Testis (tissue), 3 donors: ENCODE results near the gene SIN3B. TPM values are rescaled to one million over a fixed set of nuclear protein-coding genes. Genes with fewer than 3 reads are reported as not detected.
"Not testable (repeated sequence)": the region's sequence is repeated elsewhere in the genome, so short reads cannot be mapped to it uniquely, and the experiment has no call there.

Experiments
- DNase-seq: peaks from one replicate; pipeline ENCODE4 v3.0.0-alpha.2; 2019
- H3K27ac ChIP-seq, 2 donors: fragments of 200-600 bp; sonication (generic); one replicate each; pipeline ENCODE4 v1.5.1; 2019
- H3K27me3 ChIP-seq: fragments of 200-600 bp; sonication (generic); one replicate; pipeline ENCODE4 v1.5.1; 2019
- H3K36me3 ChIP-seq: fragments of 200-600 bp; sonication (generic); one replicate; pipeline ENCODE4 v1.5.1; 2017; ENCODE audit warnings: low read depth; ENCODE audit errors: missing control alignments
- H3K4me1 ChIP-seq: fragments of 200-600 bp; sonication (generic); one replicate; pipeline ENCODE4 v1.5.1; 2019
- H3K4me3 ChIP-seq, 2 donors: fragments of 200-600 bp; sonication (generic); one replicate each; pipeline ENCODE4 v1.5.1; 2017 to 2019
- H3K9me3 ChIP-seq: fragments of 200-600 bp; sonication (generic); one replicate; pipeline ENCODE4 v1.5.1; 2017
- CTCF ChIP-seq, 3 experiments: fragments of 450-650 bp in 2 of 3; fragments of 200-600 bp in 1 of 3; sonication (generic) in 1 of 3; IDR thresholded peaks; one replicate each; pipeline ENCODE4 v1.5.1; 2016 to 2019; ENCODE audit warnings: antibody characterized with exemption in 3 of 3, mild to moderate bottlenecking in 2 of 3, moderate library complexity in 1 of 3
- POLR2A ChIP-seq: fragments of 450-650 bp; IDR thresholded peaks from one replicate; pipeline ENCODE4 v1.6.1; 2017; ENCODE audit warnings: antibody characterized with exemption, mild to moderate bottlenecking, moderate library complexity
- WGBS, 2 donors: methylation state at CpG; one replicate each; pipeline ENCODE4 v1.1.5; 2018; 5-methylcytosine and 5-hydroxymethylcytosine counted together
- intact Hi-C: fragments of 100-400 bp; cut with DNase I; formaldehyde crosslinking; loops from one replicate; pipeline ENCODE4 v1.15.1; 2023; ENCODE audit warnings: low total_unique reads
- polyA plus RNA-seq: library from polyadenylated mRNA; stranded (reverse); fragments of 350-450 nt; fragmentation: Illumina TruSeq; extraction: RNeasy Lipid Tissue Mini Kit (QIAGEN cat#74804); gene quantifications from one replicate; pipeline ENCODE4 v1.2.3, GENCODE V29; 2014; ENCODE audit warnings: low read depth, low replicate concordance; ENCODE audit not compliant: insufficient read depth
- total RNA-seq, 2 donors: library from RNA; depleted of rRNA; stranded (reverse); fragments of >200 nt; gene quantifications; one replicate each; pipeline ENCODE4 v1.2.3, GENCODE V29; 2016

SIN3B gene
- total and polyA plus RNA-seq, 3 donors from 2014 or later = 70.6 to 283 (median 231) TPM

- H3K27ac ChIP-seq = no peak overlapping the region
- 97 to 100% methylated on average over 2 to 3 of the region's 3 CpGs for WGBS, 2 donors
- no peak overlapping the region for H3K4me3 ChIP-seq
- H3K36me3 ChIP-seq = no peaks in the 10 kb centered on the region
- no peaks in the 10 kb centered on the region for H3K9me3 ChIP-seq
- DNase-seq = no peak
- no peaks in the 10 kb centered on the region for H3K27me3 ChIP-seq
- TF ChIP-seq POLR2A (no peak), CTCF (IDR thresholded peaks at IDR 0.05) (no peak)
- H3K4me1 ChIP-seq = no peaks in the 10 kb centered on the region
- intact Hi-C loops = no loop called here
Measured at GRCh38 chr19:16797876-16798275, 31.3 kb upstream of the SIN3B start.

DNA sequence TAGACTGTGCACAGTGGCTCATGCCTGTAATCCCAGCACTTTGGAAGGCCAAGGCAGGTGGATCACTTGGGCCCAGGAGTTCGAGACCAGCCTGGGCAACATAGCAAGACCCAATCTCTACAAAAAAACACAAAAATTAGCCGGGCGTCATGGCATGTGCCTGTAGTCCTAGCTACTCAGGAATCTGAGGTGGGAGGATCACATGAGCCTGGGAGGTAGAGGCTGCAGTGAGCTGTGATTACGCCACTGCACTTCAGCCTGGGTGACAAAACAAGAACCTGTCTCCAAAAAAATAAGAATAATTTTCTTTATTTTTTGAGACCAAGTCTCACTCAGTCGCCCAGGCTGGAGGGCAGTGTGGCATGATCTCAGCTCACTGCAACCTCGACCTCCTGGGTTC is 30.9 kb upstream of the SIN3B start:
- H3K4me3 ChIP-seq, DNase-seq, H3K4me1 ChIP-seq, H3K36me3 ChIP-seq, intact Hi-C loops, H3K27me3 ChIP-seq, H3K27ac ChIP-seq, H3K9me3 ChIP-seq: not testable (repeated sequence)
- WGBS, 2 donors = 88 to 89% methylated on average over 6 of the region's 6 CpGs

DNA sequence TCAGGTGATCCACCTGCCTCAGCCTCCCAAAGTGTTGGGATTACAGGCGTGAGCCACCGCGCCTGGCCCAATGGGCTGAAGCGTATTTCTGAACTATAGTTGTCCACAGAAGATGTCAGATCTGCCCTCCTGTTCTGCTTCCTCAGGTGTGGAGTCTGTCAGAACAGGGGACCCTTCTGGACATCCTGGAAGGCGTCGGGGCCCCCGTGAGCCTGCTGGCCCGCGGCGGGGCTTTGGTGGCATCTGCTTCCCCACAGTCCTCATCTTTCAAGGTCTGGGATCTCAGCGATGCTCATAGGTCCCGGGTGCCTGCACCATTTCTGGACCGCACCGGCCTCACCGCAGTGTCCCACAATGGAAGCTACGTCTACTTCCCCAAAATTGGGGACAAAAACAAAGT is 29.5 kb upstream of the SIN3B start:
- no peak overlapping the region for H3K27ac ChIP-seq
- no peaks in the 10 kb centered on the region for H3K9me3 ChIP-seq
- H3K4me1 ChIP-seq = no peaks in the 10 kb centered on the region
- intact Hi-C loops = no loop called here
- 91 to 98% methylated on average over 13 to 16 of the region's 16 CpGs for WGBS, 2 donors
- H3K27me3 ChIP-seq = no peaks in the 10 kb centered on the region
- no peaks in the 10 kb centered on the region for H3K36me3 ChIP-seq
- no peak overlapping the region for H3K4me3 ChIP-seq
- no peak for TF ChIP-seq CTCF (IDR thresholded peaks at IDR 0.05)
- TF ChIP-seq POLR2A = no peak
- no peak for DNase-seq

GRCh38 chr19:16801600-16802013 is 27.6 kb upstream of the SIN3B start:
- H3K9me3 ChIP-seq = no peaks in the 10 kb centered on the region
- H3K27me3 ChIP-seq = no peaks in the 10 kb centered on the region
- no peak overlapping the region for H3K4me3 ChIP-seq
- 75 to 80% methylated on average over 8 of the region's 8 CpGs for WGBS, 2 donors
- no peak for DNase-seq
- H3K36me3 ChIP-seq = no peaks in the 10 kb centered on the region
- TF ChIP-seq POLR2A = no peak
- TF ChIP-seq CTCF (IDR thresholded peaks at IDR 0.05) = no peak
- intact Hi-C loops = no loop called here
- H3K27ac ChIP-seq = no peak overlapping the region
- no peaks in the 10 kb centered on the region for H3K4me1 ChIP-seq

GRCh38 chr19:16804176-16804575 is 25.0 kb upstream of the SIN3B start:
- no peak overlapping the region for H3K4me3 ChIP-seq
- WGBS, 2 donors = 89 to 94% methylated on average over 4 of the region's 4 CpGs
- no peaks in the 10 kb centered on the region for H3K4me1 ChIP-seq
- intact Hi-C loops = no loop called here
- TF ChIP-seq CTCF (IDR thresholded peaks at IDR 0.05) (no peak), POLR2A (no peak)
- no peak for DNase-seq
- H3K36me3 ChIP-seq = no peaks in the 10 kb centered on the region
- H3K27me3 ChIP-seq = no peaks in the 10 kb centered on the region
- no peak overlapping the region for H3K27ac ChIP-seq
- no peaks in the 10 kb centered on the region for H3K9me3 ChIP-seq
